HepG2 (cell line): ENCODE data around the gene MTCH1. TPM values are rescaled to one million over a fixed set of nuclear protein-coding genes. Genes with fewer than 3 reads are reported as not detected.

Experiments used
- ATAC-seq: fragments of 200-7000 bp; cut with Tn5 transposase; 3 replicates; pipeline ENCODE4 v1.9.1; 2020; ENCODE audit warnings: mild to moderate bottlenecking, moderate library complexity
- BruUV-seq: library from RNA; stranded (reverse); fragments of 400-500 nt; replicated peaks from 2 replicates; lab custom pipeline; 2021; lab: Mats Ljungman, UMichigan
- CTCF ChIA-PET: fragments of 300-600 bp; formaldehyde crosslinking; extraction: SDS; loops from one replicate; lab custom pipeline; 2021; ENCODE audit warnings: low total read pairs, inconsistent platforms, low intra/inter-chr PET ratio; lab: Yijun Ruan, JAX
- POLR2A ChIA-PET: fragments of 350-600 bp; sonication (Branson Sonifier 250); formaldehyde crosslinking; loops from one replicate; lab custom pipeline; 2020; ENCODE audit warnings: antibody characterized with exemption, inconsistent platforms; lab: Yijun Ruan, JAX
- DNase-seq: peaks from one replicate; pipeline ENCODE4 v3.0.0-alpha.2; 2015; ENCODE audit warnings: low spot score
- FAIRE-seq: peaks from 3 replicates; lab custom pipeline; 2011; peaks lifted over from hg19 to GRCh38; lab: Jason Lieb, UNC
- H2AFZ ChIP-seq: one replicate; pipeline ENCODE4 v1.6.1; 2011; ENCODE audit warnings: low read length, inconsistent platforms
- H3K27ac ChIP-seq: fragments of 300-600 bp; 3 replicates; pipeline ENCODE4 v1.8.0; 2011; ENCODE audit warnings: mixed run types, mild to moderate bottlenecking, mixed read lengths, low read length, inconsistent platforms; ENCODE audit not compliant: insufficient read depth; ENCODE audit errors: extremely low read length
- H3K27me3 ChIP-seq, 2 experiments: fragments of 200-600 bp in 1 of 2; 2 replicates in 1 of 2; 3 replicates in 1 of 2; pipeline versions ENCODE4 v1.6.0 to v1.8.0; 2011; ENCODE audit warnings: low read length in 2 of 2, mild to moderate bottlenecking in 2 of 2, moderate library complexity in 2 of 2, inconsistent platforms in 1 of 2; ENCODE audit not compliant: insufficient read depth in 2 of 2, control insufficient read depth in 1 of 2
- H3K36me3 ChIP-seq, 2 experiments: fragments of 200-600 bp in 1 of 2; replicated peaks in 1 of 2; 2 replicates in 1 of 2; 3 replicates in 1 of 2; pipeline versions ENCODE4 v1.5.1 to v1.8.0; 2011; ENCODE audit warnings: low read length in 2 of 2, inconsistent platforms in 1 of 2; ENCODE audit not compliant: insufficient read depth in 2 of 2, control insufficient read depth in 1 of 2
- H3K4me1 ChIP-seq: 2 replicates; pipeline ENCODE4 v1.5.1; 2012; ENCODE audit warnings: low read length, inconsistent platforms; ENCODE audit not compliant: insufficient read depth
- H3K4me2 ChIP-seq: 2 replicates; pipeline ENCODE4 v1.6.0; 2011; ENCODE audit warnings: low read depth, low read length, inconsistent platforms
- H3K4me3 ChIP-seq, 3 experiments: fragments of 200-600 bp in 1 of 3; sonication (generic), shearing (Covaris generic) in 1 of 3; replicated peaks in 1 of 3; 2 replicates each; pipeline ENCODE4 v1.5.1; 2011 to 2016; ENCODE audit warnings: low read length in 3 of 3, inconsistent platforms in 2 of 3, low read depth in 2 of 3, mild to moderate bottlenecking in 2 of 3, control low read depth in 1 of 3, mixed read lengths in 1 of 3; ENCODE audit not compliant: insufficient read depth in 1 of 3
- H3K79me2 ChIP-seq: one replicate; pipeline ENCODE4 v1.6.1; 2011; ENCODE audit warnings: low read length, inconsistent platforms; ENCODE audit not compliant: insufficient read depth
- H3K9ac ChIP-seq: 2 replicates; pipeline ENCODE4 v1.6.0; 2011; ENCODE audit warnings: mild to moderate bottlenecking, low read depth, low read length, inconsistent platforms; ENCODE audit not compliant: insufficient read depth
- H3K9me3 ChIP-seq: 2 replicates; pipeline ENCODE4 v1.5.1; 2012; ENCODE audit warnings: mild to moderate bottlenecking, low read length
- H4K20me1 ChIP-seq: 2 replicates; pipeline ENCODE4 v1.6.0; 2011; ENCODE audit warnings: inconsistent platforms, mild to moderate bottlenecking, low read length, moderate library complexity; ENCODE audit not compliant: insufficient read depth
- ARID2 ChIP-seq: sonication (generic); formaldehyde crosslinking; IDR thresholded peaks from 2 replicates; pipeline ENCODE4 v1.8.1; 2022; ENCODE audit warnings: mild to moderate bottlenecking, missing genetic modification reagents, borderline replicate concordance
- ETV5 ChIP-seq: IDR thresholded peaks from 2 replicates; pipeline ENCODE4 v1.6.1; 2018; ENCODE audit warnings: missing biosample characterization, missing genetic modification reagents, inconsistent platforms, borderline replicate concordance
- HHEX ChIP-seq: IDR thresholded peaks from 2 replicates; pipeline ENCODE4 v1.6.1; 2016; ENCODE audit warnings: control low read depth
- HIC2 ChIP-seq: sonication (generic); formaldehyde crosslinking; IDR thresholded peaks from 2 replicates; pipeline ENCODE4 v1.9.0; 2022; ENCODE audit warnings: low read depth, missing genetic modification reagents
- HOXD1 ChIP-seq: sonication (generic); formaldehyde crosslinking; IDR thresholded peaks from 2 replicates; pipeline ENCODE4 v1.5.0; 2020; ENCODE audit warnings: missing genetic modification reagents
- ISX ChIP-seq: sonication (generic); formaldehyde crosslinking; conservative IDR thresholded peaks from 2 replicates; pipeline ENCODE4 v1.5.0; 2020; ENCODE audit warnings: missing genetic modification reagents
- KLF9 ChIP-seq: IDR thresholded peaks from 2 replicates; pipeline ENCODE4 v1.6.1; 2016; ENCODE audit warnings: low read depth
- MYPOP ChIP-seq: sonication (generic); formaldehyde crosslinking; IDR thresholded peaks from 2 replicates; pipeline ENCODE4 v1.8.1; 2023; ENCODE audit warnings: mild to moderate bottlenecking, moderate library complexity, missing genetic modification reagents
- THRA ChIP-seq: sonication (generic); formaldehyde crosslinking; IDR thresholded peaks from 2 replicates; pipeline ENCODE4 v1.4.0; 2020; ENCODE audit warnings: missing genetic modification reagents, borderline replicate concordance
- ZBTB43 ChIP-seq: sonication (generic); formaldehyde crosslinking; conservative IDR thresholded peaks from 2 replicates; pipeline ENCODE4 v1.4.0; 2020; ENCODE audit warnings: missing genetic modification reagents
- ZC3H4 ChIP-seq: sonication (generic); formaldehyde crosslinking; IDR thresholded peaks from 2 replicates; pipeline ENCODE4 v1.4.0; 2020; ENCODE audit warnings: missing genetic modification reagents, borderline replicate concordance
- ZNF326 ChIP-seq: sonication (generic); formaldehyde crosslinking; IDR thresholded peaks from 2 replicates; pipeline ENCODE4 v1.4.0; 2020; ENCODE audit warnings: missing genetic modification reagents, borderline replicate concordance
- ZNF567 ChIP-seq: sonication (generic); formaldehyde crosslinking; IDR thresholded peaks from 2 replicates; pipeline ENCODE4 v1.8.1; 2023; ENCODE audit warnings: mild to moderate bottlenecking, missing genetic modification reagents, borderline replicate concordance
- ZNF577 ChIP-seq: sonication (generic); formaldehyde crosslinking; IDR thresholded peaks from 2 replicates; pipeline ENCODE4 v1.4.0; 2020; ENCODE audit warnings: mild to moderate bottlenecking, low read depth, missing genetic modification reagents, borderline replicate concordance
- ZNF704 ChIP-seq: sonication (generic); formaldehyde crosslinking; IDR thresholded peaks from 2 replicates; pipeline ENCODE4 v1.8.1; 2023; ENCODE audit warnings: mild to moderate bottlenecking, inconsistent platforms, moderate library complexity, missing genetic modification reagents, borderline replicate concordance
- ZNF780A ChIP-seq: sonication (generic); formaldehyde crosslinking; IDR thresholded peaks from 2 replicates; pipeline ENCODE4 v1.8.0; 2022; ENCODE audit warnings: mild to moderate bottlenecking, missing genetic modification reagents, moderate library complexity
- WGBS: methylation state at CpG from one replicate; pipeline ENCODE4 v1.1.6; 2017; ENCODE audit warnings: low lambda C conversion rate; 5-methylcytosine and 5-hydroxymethylcytosine counted together
- in situ Hi-C: cut with HindIII; loops from 2 replicates; pipeline ENCODE4 v1.10.0; 2017; ENCODE audit warnings: low pct_unique_long_range_greater_than_20kb; ENCODE audit not compliant: extremely low pct_ligation_motif_present
- intact Hi-C: fragments of 100-400 bp; cut with micrococcal nuclease; formaldehyde crosslinking; loops from one replicate; pipeline ENCODE4 v1.10.0; 2022; ENCODE audit not compliant: unreplicated experiment
- polyA plus RNA-seq, 8 experiments: library from polyadenylated mRNA; depleted of rRNA in 3 of 8; stranded (reverse) in 7 of 8; unstranded in 1 of 8; fragments of >200 nt; fragmentation: Illumina TruSeq in 4 of 8; extraction: Trizol in 4 of 8; gene quantifications; 2 replicates each; pipeline versions ENCODE4 v1.2.1 to v1.2.3, GENCODE V29; 2011 to 2016; ENCODE audit warnings: low read depth in 4 of 8, missing spikeins in 1 of 8, mixed read lengths in 1 of 8; ENCODE audit not compliant: insufficient read depth in 1 of 8
- total RNA-seq, 5 experiments: library from RNA; depleted of rRNA; stranded (reverse); fragments of >200 nt; fragmentation: Illumina TruSeq; extraction: Trizol; gene quantifications; 2 replicates each; pipeline ENCODE4 v1.2.3, GENCODE V29; 2016; ENCODE audit warnings: low read depth in 1 of 5

Gene MTCH1
- total and polyA plus RNA-seq, 2 of the 13 experiments (the other 11 are each of a cell fraction or from before 2014, with no cell fraction given): 86.2 to 144 TPM

- H3K9me3 ChIP-seq: no peaks in the 10 kb centered on the region
- CTCF ChIA-PET: no interaction called here
- H3K4me3 ChIP-seq: no peak overlapping the region
- peaks cover 2 to 10% of the 10 kb centered on the region in 2 experiments; a peak in 3 of 5 replicates for H3K36me3 ChIP-seq
- no peak overlapping the region for H3K4me2 ChIP-seq
- 87% methylated on average over 13 of the region's 13 CpGs for WGBS
- no peaks in the 10 kb centered on the region for H4K20me1 ChIP-seq
- BruUV-seq: no TSS peak
- intact Hi-C loops (loop anchor here (5.0 kb wide), 1 partner anchor 564 kb away; no protein-coding TSS in a partner anchor), in situ Hi-C loops (no loop called here)
- FAIRE-seq: no peak
- H3K27me3 ChIP-seq: no peaks in the 10 kb centered on the region
- no peak for DNase-seq
- no peak; the same call in 1 of the 3 replicates for ATAC-seq
- H3K27ac ChIP-seq: no peak overlapping the region
- H3K9ac ChIP-seq: no peak overlapping the region
- no peaks in the 10 kb centered on the region for H3K79me2 ChIP-seq
- no peak overlapping the region for H2AFZ ChIP-seq
- H3K4me1 ChIP-seq: peaks cover 11% of the 10 kb centered on the region; the same call in 1 of the 2 replicates
- POLR2A ChIA-PET: no interaction called here
- no peak for TF ChIP-seq ZNF780A (CRISPR knock-in tag)
- no peak for TF ChIP-seq HOXD1 (CRISPR knock-in tag)
- no peak for TF ChIP-seq THRA (CRISPR knock-in tag)
- TF ChIP-seq MYPOP (CRISPR knock-in tag): no peak
- TF ChIP-seq ZNF577 (CRISPR knock-in tag): no peak
- no peak for TF ChIP-seq HIC2 (CRISPR knock-in tag)
- TF ChIP-seq ZNF567 (CRISPR knock-in tag): no peak
- no peak for TF ChIP-seq HHEX (CRISPR knock-in tag)
- no peak for TF ChIP-seq ZBTB43
- no peak for TF ChIP-seq ZC3H4
- no peak for TF ChIP-seq ISX (CRISPR knock-in tag)
- no peak for TF ChIP-seq ZNF704 (CRISPR knock-in tag)
- TF ChIP-seq ZNF326 (CRISPR knock-in tag): no peak
- TF ChIP-seq KLF9 (CRISPR knock-in tag): no peak
- no peak for TF ChIP-seq ARID2
- no peak for TF ChIP-seq ETV5
These were observed 58.1 kb downstream of the MTCH1 start for GRCh38 chr6:36927691-36928546.
